WTC11 (cell line): ENCODE data around the gene CCDC182. TPM values are rescaled to one million over a fixed set of nuclear protein-coding genes. Genes with fewer than 3 reads are reported as not detected.

Source experiments
- ATAC-seq: fragments of 200-7000 bp; cut with Tn5 transposase; 2 replicates; pipeline ENCODE4 v1.10.0; 2021; ENCODE audit warnings: mild to moderate bottlenecking, moderate library complexity
- CTCF ChIA-PET: fragments of 300-600 bp; sonication (Branson Sonifier 250); formaldehyde crosslinking; loops from one replicate; lab custom pipeline; 2021; ENCODE audit warnings: antibody characterized with exemption; lab: Charles Lee
- POLR2A ChIA-PET: fragments of 350-600 bp; sonication (Branson Sonifier 250); formaldehyde crosslinking; loops from one replicate; lab custom pipeline; 2021; ENCODE audit warnings: antibody characterized with exemption; lab: Charles Lee
- DNase-seq: peaks from one replicate; pipeline ENCODE4 v3.0.0; 2021; ENCODE audit warnings: low spot score
- H3K27ac Mint-ChIP-seq: 2 replicates; pipeline ENCODE4 v1.8.0; 2021; ENCODE audit warnings: mixed read lengths
- H3K27me3 Mint-ChIP-seq: 2 replicates; pipeline ENCODE4 v1.8.0; 2021; ENCODE audit warnings: low read depth, mild to moderate bottlenecking, moderate library complexity, mixed read lengths
- H3K36me3 Mint-ChIP-seq: 2 replicates; pipeline ENCODE4 v1.8.0; 2021; ENCODE audit warnings: mixed read lengths
- H3K4me1 Mint-ChIP-seq: 2 replicates; pipeline ENCODE4 v1.8.0; 2022; ENCODE audit warnings: mixed read lengths
- H3K4me3 Mint-ChIP-seq: 2 replicates; pipeline ENCODE4 v1.8.0; 2021; ENCODE audit warnings: mild to moderate bottlenecking, moderate library complexity, mixed read lengths
- H3K9me3 Mint-ChIP-seq: 2 replicates; pipeline ENCODE4 v1.8.0; 2021; ENCODE audit warnings: mixed read lengths
- ATF1 ChIP-seq: sonication (generic); formaldehyde crosslinking; IDR thresholded peaks from 2 replicates; pipeline ENCODE4 v1.8.1; 2023; ENCODE audit warnings: mild to moderate bottlenecking, moderate library complexity, missing genetic modification reagents
- CREM ChIP-seq: sonication (generic); formaldehyde crosslinking; IDR thresholded peaks from 2 replicates; pipeline ENCODE4 v1.8.1; 2022; ENCODE audit warnings: mild to moderate bottlenecking, missing genetic modification reagents, moderate library complexity
- ESRRA ChIP-seq: sonication (generic); formaldehyde crosslinking; IDR thresholded peaks from 2 replicates; pipeline ENCODE4 v1.8.1; 2022; ENCODE audit warnings: mild to moderate bottlenecking, missing genetic modification reagents, borderline replicate concordance
- FOXJ3 ChIP-seq: sonication (generic); formaldehyde crosslinking; IDR thresholded peaks from 2 replicates; pipeline ENCODE4 v1.9.0; 2021; ENCODE audit warnings: missing genetic modification reagents, mild to moderate bottlenecking, borderline replicate concordance
- FOXK1 ChIP-seq: sonication (generic); formaldehyde crosslinking; IDR thresholded peaks from 2 replicates; pipeline ENCODE4 v1.8.0; 2022; ENCODE audit warnings: mild to moderate bottlenecking, moderate library complexity, missing genetic modification reagents
- HMGXB4 ChIP-seq: sonication (generic); formaldehyde crosslinking; IDR thresholded peaks from 2 replicates; pipeline ENCODE4 v1.8.1; 2023; ENCODE audit warnings: mild to moderate bottlenecking, moderate library complexity, missing genetic modification reagents
- MXD4 ChIP-seq: fragments of 250-450 bp; sonication (Bioruptor Pico); IDR thresholded peaks from 2 replicates; pipeline ENCODE4 v1.8.0; 2021; ENCODE audit warnings: mild to moderate bottlenecking, moderate library complexity, borderline replicate concordance
- NFATC4 ChIP-seq: fragments of 250-450 bp; sonication (Bioruptor Pico); IDR thresholded peaks from 2 replicates; pipeline ENCODE4 v1.9.0; 2021; ENCODE audit warnings: mild to moderate bottlenecking
- NR3C1 ChIP-seq: sonication (generic); formaldehyde crosslinking; conservative IDR thresholded peaks from 2 replicates; pipeline ENCODE4 v1.8.1; 2023; ENCODE audit warnings: low read depth, mild to moderate bottlenecking, missing genetic modification reagents
- OVOL2 ChIP-seq: fragments of 250-450 bp; sonication (Bioruptor Pico); IDR thresholded peaks from 2 replicates; pipeline ENCODE4 v1.9.0; 2021; ENCODE audit warnings: mild to moderate bottlenecking, borderline replicate concordance
- STAT6 ChIP-seq: sonication (generic); formaldehyde crosslinking; conservative IDR thresholded peaks from 2 replicates; pipeline ENCODE4 v1.8.1; 2023; ENCODE audit warnings: mild to moderate bottlenecking, low read depth, missing genetic modification reagents, moderate library complexity
- TCF7 ChIP-seq: sonication (generic); formaldehyde crosslinking; IDR thresholded peaks from 2 replicates; pipeline ENCODE4 v1.8.0; 2022; ENCODE audit warnings: mild to moderate bottlenecking, low read depth, missing genetic modification reagents, moderate library complexity
- TEAD1 ChIP-seq: sonication (generic); formaldehyde crosslinking; IDR thresholded peaks from 2 replicates; pipeline ENCODE4 v1.8.0; 2022; ENCODE audit warnings: mild to moderate bottlenecking, missing genetic modification reagents
- ZBTB21 ChIP-seq: sonication (generic); formaldehyde crosslinking; IDR thresholded peaks from 2 replicates; pipeline ENCODE4 v1.8.1; 2023; ENCODE audit warnings: mild to moderate bottlenecking, missing genetic modification reagents, borderline replicate concordance
- ZBTB43 ChIP-seq: sonication (generic); formaldehyde crosslinking; IDR thresholded peaks from 2 replicates; pipeline ENCODE4 v1.8.1; 2023; ENCODE audit warnings: mild to moderate bottlenecking, missing genetic modification reagents
- ZNF396 ChIP-seq: fragments of 250-450 bp; sonication (Bioruptor Pico); IDR thresholded peaks from 2 replicates; pipeline ENCODE4 v1.8.0; 2021; ENCODE audit warnings: mild to moderate bottlenecking, moderate library complexity, borderline replicate concordance
- total RNA-seq: library from RNA; stranded (reverse); gene quantifications from 3 replicates; pipeline ENCODE4 v1.2.3, GENCODE V29; 2021

Gene CCDC182
- total RNA-seq, 1 experiment from 2014 or later, result not detected

- no peaks in the 10 kb centered on the region for H3K36me3 Mint-ChIP-seq
- no peak for ATAC-seq
- ChIA-PET CTCF (interaction anchor here (1.0 to 1.3 kb wide), 3 partner anchors 16 to 32 kb away, joined by 3 to 6 read pairs (median 4); no protein-coding TSS in a partner anchor), POLR2A (no interaction called here)
- no peak overlapping the region for H3K27ac Mint-ChIP-seq
- H3K4me1 Mint-ChIP-seq, result peaks cover 4% of the 10 kb centered on the region
- H3K9me3 Mint-ChIP-seq, result no peaks in the 10 kb centered on the region
- no peaks in the 10 kb centered on the region; the same call in 1 of the 2 replicates for H3K27me3 Mint-ChIP-seq
- no peak for DNase-seq
- TF ChIP-seq HMGXB4, result no peak
- no peak for TF ChIP-seq FOXJ3 (CRISPR knock-in tag)
- TF ChIP-seq FOXK1, result no peak
- no peak for TF ChIP-seq ZBTB21 (CRISPR knock-in tag)
- no peak for TF ChIP-seq STAT6
- no peak for TF ChIP-seq CREM (CRISPR knock-in tag)
- H3K4me3 Mint-ChIP-seq, result no peak overlapping the region
These were observed 6.4 kb upstream of the CCDC182 start for GRCh38 chr17:57751348-57751971.

GRCh38 chr17:57750895-57751294 lies 5.8 kb upstream of the CCDC182 start:
- ATAC-seq (no peak; the same call in none of the 2 replicates), DNase-seq (no peak)
- CTCF ChIA-PET, result interaction anchor here (0.8 to 1.3 kb wide), 4 partner anchors 17 to 508 kb away, joined by 3 to 6 read pairs (median 4); no protein-coding TSS in a partner anchor
- Mint-ChIP-seq H3K27me3 (no peaks in the 10 kb centered on the region; the same call in 1 of the 2 replicates), H3K4me1 (peaks cover 4% of the 10 kb centered on the region), H3K36me3 (no peaks in the 10 kb centered on the region), H3K27ac (no peak overlapping the region), H3K9me3 (no peaks in the 10 kb centered on the region), H3K4me3 (no peak overlapping the region)
- POLR2A ChIA-PET, result no interaction called here
- no peak for TF ChIP-seq MXD4
- TF ChIP-seq ESRRA (CRISPR knock-in tag), result no peak
- no peak for TF ChIP-seq TCF7 (CRISPR knock-in tag)
- no peak for TF ChIP-seq OVOL2 (CRISPR knock-in tag)
- no peak for TF ChIP-seq ZNF396 (CRISPR knock-in tag)
- TF ChIP-seq NR3C1, result no peak
- TF ChIP-seq NFATC4 (CRISPR knock-in tag), result no peak
- TF ChIP-seq ATF1 (CRISPR knock-in tag), result no peak
- no peak for TF ChIP-seq ZBTB43 (CRISPR knock-in tag)
- TF ChIP-seq TEAD1 (CRISPR knock-in tag), result no peak
